WTC11 (cell line): ENCODE data around the gene RAB10.

Experiments
- CREB1 ChIP-seq: sonication (generic); formaldehyde crosslinking; IDR thresholded peaks from 2 replicates; pipeline ENCODE4 v1.8.0; 2023; ENCODE audit warnings: mild to moderate bottlenecking, missing genetic modification reagents
- CTCF ChIP-seq: fragments of 200-600 bp; IDR thresholded peaks from 2 replicates; pipeline ENCODE4 v1.8.0; 2022; ENCODE audit warnings: antibody characterized with exemption
- FOXP1 ChIP-seq: sonication (generic); formaldehyde crosslinking; IDR thresholded peaks from 2 replicates; pipeline ENCODE4 v1.8.0; 2022; ENCODE audit warnings: missing genetic modification reagents, mild to moderate bottlenecking, moderate library complexity, borderline replicate concordance
- MAX ChIP-seq: sonication (generic); formaldehyde crosslinking; IDR thresholded peaks from 2 replicates; pipeline ENCODE4 v1.8.0; 2022; ENCODE audit warnings: mild to moderate bottlenecking, missing genetic modification reagents
- MXD4 ChIP-seq: fragments of 250-450 bp; sonication (Bioruptor Pico); IDR thresholded peaks from 2 replicates; pipeline ENCODE4 v1.8.0; 2021; ENCODE audit warnings: mild to moderate bottlenecking, moderate library complexity, borderline replicate concordance
- SP1 ChIP-seq: sonication (generic); formaldehyde crosslinking; conservative IDR thresholded peaks from 2 replicates; pipeline ENCODE4 v1.8.1; 2022; ENCODE audit warnings: missing genetic modification reagents
- TEAD1 ChIP-seq: sonication (generic); formaldehyde crosslinking; IDR thresholded peaks from 2 replicates; pipeline ENCODE4 v1.8.0; 2022; ENCODE audit warnings: mild to moderate bottlenecking, missing genetic modification reagents
- USF1 ChIP-seq: sonication (generic); formaldehyde crosslinking; IDR thresholded peaks from 2 replicates; pipeline ENCODE4 v1.8.0; 2022; ENCODE audit warnings: mild to moderate bottlenecking, missing genetic modification reagents

- TF ChIP-seq CTCF = no peak
- no peak for TF ChIP-seq SP1
- no peak for TF ChIP-seq USF1
- TF ChIP-seq MXD4 (CRISPR knock-in tag) = no peak
- no peak for TF ChIP-seq TEAD1 (CRISPR knock-in tag)
- no peak for TF ChIP-seq FOXP1 (CRISPR knock-in tag)
- TF ChIP-seq MAX = no peak
- TF ChIP-seq CREB1 (CRISPR knock-in tag) = no peak
Measured at GRCh38 chr2:26161926-26162325, 128.0 kb downstream of the RAB10 start.
